Measurements from ENCODE around the gene MAGEA3. TPM values are rescaled to one million over a fixed set of nuclear protein-coding genes. Genes with fewer than 3 reads are reported as not detected.
"Not testable (repeated sequence)": the region's sequence is repeated elsewhere in the genome, so short reads cannot be mapped to it uniquely, and the experiment has no call there.

Gene MAGEA3, protein sequence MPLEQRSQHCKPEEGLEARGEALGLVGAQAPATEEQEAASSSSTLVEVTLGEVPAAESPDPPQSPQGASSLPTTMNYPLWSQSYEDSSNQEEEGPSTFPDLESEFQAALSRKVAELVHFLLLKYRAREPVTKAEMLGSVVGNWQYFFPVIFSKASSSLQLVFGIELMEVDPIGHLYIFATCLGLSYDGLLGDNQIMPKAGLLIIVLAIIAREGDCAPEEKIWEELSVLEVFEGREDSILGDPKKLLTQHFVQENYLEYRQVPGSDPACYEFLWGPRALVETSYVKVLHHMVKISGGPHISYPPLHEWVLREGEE
- total RNA-seq (not detected), polyA plus RNA-seq (ENCODE audit: insufficient read depth in 1 of 8, insufficient read length in 8 of 8, low replicate concordance in 1 of 8) (not detected)
- long read RNA-seq, donor 1: 0 reads
- long read RNA-seq, donor 2: 0 reads
- long read RNA-seq, donor 3: 0 reads
- long read RNA-seq, donor 4: 0 reads
- long read RNA-seq, donor 5: 0 reads
- long read RNA-seq, donor 6: 0 reads
- long read RNA-seq, donor 7: 0 reads
- long read RNA-seq, donor 8: 0 reads
- long read RNA-seq, donor 9: 0 reads
- long read RNA-seq, donor 10: 0 reads
- long read RNA-seq, donor 11: 0 reads

DNA sequence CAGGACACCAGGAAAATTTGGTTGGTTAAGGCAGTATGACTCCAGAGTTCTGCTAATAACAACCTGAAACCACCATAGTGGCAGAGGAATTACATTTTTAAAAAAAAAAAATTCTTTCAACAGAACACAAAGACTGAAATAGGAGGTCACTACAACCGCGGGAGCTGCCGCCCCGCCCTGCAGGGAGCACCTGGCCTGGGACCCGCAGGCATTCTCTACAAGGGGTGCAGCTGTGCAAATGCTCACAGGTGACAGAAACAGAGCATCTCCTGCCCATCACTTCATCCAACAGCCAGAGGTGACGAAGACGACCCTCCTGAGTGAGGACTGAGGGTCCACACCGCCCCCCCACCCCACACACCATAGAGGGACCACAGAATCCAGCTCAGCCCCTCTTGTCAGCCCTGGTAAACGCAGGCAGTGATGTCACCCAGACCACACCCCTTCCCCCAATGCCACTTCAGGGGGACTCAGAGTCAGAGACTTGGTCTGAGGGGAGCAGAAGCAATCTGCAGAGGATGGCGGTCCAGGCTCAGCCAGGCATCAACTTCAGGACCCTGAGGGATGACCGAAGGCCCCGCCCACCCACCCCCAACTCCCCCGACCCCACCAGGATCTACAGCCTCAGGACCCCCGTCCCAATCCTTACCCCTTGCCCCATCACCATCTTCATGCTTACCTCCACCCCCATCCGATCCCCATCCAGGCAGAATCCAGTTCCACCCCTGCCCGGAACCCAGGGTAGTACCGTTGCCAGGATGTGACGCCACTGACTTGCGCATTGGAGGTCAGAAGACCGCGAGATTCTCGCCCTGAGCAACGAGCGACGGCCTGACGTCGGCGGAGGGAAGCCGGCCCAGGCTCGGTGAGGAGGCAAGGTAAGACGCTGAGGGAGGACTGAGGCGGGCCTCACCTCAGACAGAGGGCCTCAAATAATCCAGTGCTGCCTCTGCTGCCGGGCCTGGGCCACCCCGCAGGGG lies at the start of gene MAGEA3:
MAGEA3 (plus strand) TSS at position 843 of the 980 bp plus-strand sequence. CDS start 2,039 bp downstream, outside the sequence.
- DNase-seq; H3K9me3 ChIP-seq (replicated peaks; ENCODE audit: control insufficient read depth, low read depth, low read length); H3K36me3 ChIP-seq (ENCODE audit: control insufficient read depth, insufficient read depth, low read length); H3K4me3 ChIP-seq (ENCODE audit: low read length); H3K27me3 ChIP-seq (ENCODE audit: control insufficient read depth, insufficient read depth, low read length); H3K27ac ChIP-seq (ENCODE audit: low read length); H3K4me1 ChIP-seq (ENCODE audit: control insufficient read depth, insufficient read depth, low read length): not testable (repeated sequence)
- WGBS (ENCODE audit: insufficient coverage): no CpG with 5 or more reads among the region's 34 CpGs

DNA sequence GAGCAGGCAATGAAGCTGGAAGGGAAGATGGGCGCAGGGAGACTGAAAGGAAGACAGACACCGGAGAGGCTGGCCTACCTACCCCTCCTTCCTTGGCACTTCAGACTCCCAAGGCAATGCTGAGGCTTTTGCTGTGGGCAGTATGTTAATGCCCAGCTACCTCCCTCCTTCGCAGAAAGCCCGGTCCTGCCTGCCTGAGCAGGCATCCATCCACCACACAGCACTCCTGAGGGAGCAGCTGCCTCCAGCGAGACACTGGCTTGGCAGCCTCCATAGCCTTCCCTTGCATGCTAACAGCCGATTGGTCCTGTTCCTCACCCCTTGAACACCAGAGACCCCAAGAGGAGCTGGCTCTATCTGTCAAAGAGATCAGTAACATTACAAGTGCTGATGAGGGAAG lies 46.5 kb upstream of the MAGEA3 start:
- 80% methylated on average over 1 of the region's 6 CpGs for WGBS (ENCODE audit: insufficient coverage)
- H3K27ac ChIP-seq (ENCODE audit: low read length): no peak overlapping the region
- no peak for DNase-seq
- H3K27me3 ChIP-seq (ENCODE audit: control insufficient read depth, insufficient read depth, low read length): no peaks in the 10 kb centered on the region
- H3K9me3 ChIP-seq (replicated peaks; ENCODE audit: control insufficient read depth, low read depth, low read length): no peaks in the 10 kb centered on the region
- H3K4me1 ChIP-seq (ENCODE audit: control insufficient read depth, insufficient read depth, low read length): no peaks in the 10 kb centered on the region
- H3K4me3 ChIP-seq (ENCODE audit: low read length): no peak overlapping the region
- H3K36me3 ChIP-seq (ENCODE audit: control insufficient read depth, insufficient read depth, low read length): peaks cover 4% of the 10 kb centered on the region

DNA sequence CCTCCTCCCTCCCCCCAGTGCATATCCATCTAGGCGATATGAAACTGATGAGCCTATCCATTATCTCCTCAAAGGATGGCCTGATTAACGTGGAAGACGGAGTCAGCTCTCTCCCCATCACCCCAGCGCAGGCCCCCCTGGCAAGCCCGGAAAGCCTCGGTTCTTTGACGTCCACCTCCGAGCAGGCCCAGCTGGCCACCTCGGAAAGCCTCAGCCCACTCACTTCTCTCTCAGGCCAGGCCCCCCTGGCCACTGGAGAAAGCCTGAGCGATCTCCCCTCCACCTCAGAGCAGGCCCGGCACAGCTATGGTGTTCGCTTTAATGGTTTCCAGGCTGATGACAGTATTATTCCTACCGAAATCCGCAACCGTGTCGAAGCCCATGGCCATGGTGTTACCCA lies 46.1 kb upstream of the MAGEA3 start:
- Histone ChIP-seq H3K27me3 (ENCODE audit: control insufficient read depth, insufficient read depth, low read length) (no peaks in the 10 kb centered on the region), H3K4me3 (ENCODE audit: low read length) (no peak overlapping the region), H3K9me3 (replicated peaks; ENCODE audit: control insufficient read depth, low read depth, low read length) (no peaks in the 10 kb centered on the region), H3K27ac (ENCODE audit: low read length) (no peak overlapping the region), H3K36me3 (ENCODE audit: control insufficient read depth, insufficient read depth, low read length) (peaks cover 4% of the 10 kb centered on the region), H3K4me1 (ENCODE audit: control insufficient read depth, insufficient read depth, low read length) (no peaks in the 10 kb centered on the region)
- WGBS (ENCODE audit: insufficient coverage): 85% methylated on average over 16 of the region's 16 CpGs
- no peak for DNase-seq

DNA sequence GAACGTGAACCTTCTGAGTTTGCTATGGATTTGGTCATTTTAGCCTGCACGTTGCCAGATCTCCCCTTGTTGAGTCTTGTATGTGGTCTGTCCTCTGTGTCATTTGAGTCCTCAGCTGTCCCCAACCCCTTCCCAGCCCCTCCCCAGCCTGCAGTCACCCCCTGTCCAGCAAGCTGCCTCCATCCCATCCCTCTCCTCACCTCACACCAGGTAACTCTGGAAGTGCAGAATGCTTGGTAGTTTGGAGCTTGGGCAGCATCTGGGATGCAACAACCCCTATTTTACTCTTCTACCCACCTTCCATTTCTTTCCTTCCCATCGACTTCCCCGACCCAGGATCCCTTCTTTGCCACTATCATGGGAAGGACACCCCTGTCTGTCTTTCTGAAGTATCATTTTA lies 42.5 kb upstream of the MAGEA3 start:
- peaks cover 4% of the 10 kb centered on the region for H3K36me3 ChIP-seq (ENCODE audit: control insufficient read depth, insufficient read depth, low read length)
- H3K27me3 ChIP-seq (ENCODE audit: control insufficient read depth, insufficient read depth, low read length): no peaks in the 10 kb centered on the region
- H3K4me1 ChIP-seq (ENCODE audit: control insufficient read depth, insufficient read depth, low read length): no peaks in the 10 kb centered on the region
- no peak overlapping the region for H3K4me3 ChIP-seq (ENCODE audit: low read length)
- H3K27ac ChIP-seq (ENCODE audit: low read length): no peak overlapping the region
- H3K9me3 ChIP-seq (replicated peaks; ENCODE audit: control insufficient read depth, low read depth, low read length): no peaks in the 10 kb centered on the region
- no peak for DNase-seq
- WGBS (ENCODE audit: insufficient coverage): no CpG with 5 or more reads among the region's 4 CpGs

DNA sequence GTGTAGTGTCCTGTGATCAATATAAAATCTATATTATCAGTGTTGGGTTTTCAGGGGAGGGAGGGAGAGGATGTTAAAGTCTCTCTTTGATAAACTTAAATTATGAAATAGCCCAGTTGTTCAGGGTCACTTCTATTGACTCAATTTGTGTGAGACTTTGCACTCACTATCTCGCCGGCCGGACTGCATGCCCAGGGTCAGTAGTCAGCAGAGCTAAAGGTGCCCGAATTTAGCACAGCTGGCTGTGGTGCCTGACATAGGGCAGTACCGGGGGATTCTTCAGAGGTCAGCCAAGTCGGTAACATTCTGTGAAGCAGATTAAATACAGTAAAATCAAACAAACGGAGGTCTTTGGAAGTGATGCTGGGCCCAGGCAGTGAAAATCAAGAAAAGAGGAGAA lies 41.7 kb upstream of the MAGEA3 start:
- Histone ChIP-seq H3K4me1 (ENCODE audit: control insufficient read depth, insufficient read depth, low read length) (no peaks in the 10 kb centered on the region), H3K4me3 (ENCODE audit: low read length) (no peak overlapping the region), H3K36me3 (ENCODE audit: control insufficient read depth, insufficient read depth, low read length) (no peaks in the 10 kb centered on the region), H3K27ac (ENCODE audit: low read length) (no peak overlapping the region), H3K9me3 (replicated peaks; ENCODE audit: control insufficient read depth, low read depth, low read length) (no peaks in the 10 kb centered on the region), H3K27me3 (ENCODE audit: control insufficient read depth, insufficient read depth, low read length) (no peaks in the 10 kb centered on the region)
- WGBS (ENCODE audit: insufficient coverage): 85% methylated on average over 7 of the region's 7 CpGs
- DNase-seq: no peak

DNA sequence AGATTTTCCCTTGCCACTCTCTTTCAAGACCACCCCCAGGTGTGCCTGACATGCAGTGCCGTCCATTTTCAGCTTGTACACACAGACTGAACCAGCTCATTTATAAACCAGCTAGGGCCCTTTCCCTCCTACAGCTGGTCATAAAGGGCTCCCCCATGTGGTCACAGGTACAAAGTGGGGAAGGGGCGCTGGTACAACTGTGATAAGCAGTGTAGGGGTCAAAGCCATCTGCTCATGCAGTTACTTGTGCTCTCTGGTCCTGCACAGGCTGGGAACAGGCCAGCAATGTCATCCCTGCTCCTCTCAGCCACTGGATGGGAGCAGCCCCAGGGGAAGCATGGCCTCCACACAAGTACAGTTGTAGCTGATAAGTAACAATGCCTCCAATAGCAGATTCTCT lies 40.3 kb upstream of the MAGEA3 start:
- WGBS (ENCODE audit: insufficient coverage): 54% methylated on average over 2 of the region's 2 CpGs
- H3K9me3 ChIP-seq (replicated peaks; ENCODE audit: control insufficient read depth, low read depth, low read length): no peaks in the 10 kb centered on the region
- no peak overlapping the region for H3K4me3 ChIP-seq (ENCODE audit: low read length)
- H3K4me1 ChIP-seq (ENCODE audit: control insufficient read depth, insufficient read depth, low read length): no peaks in the 10 kb centered on the region
- H3K36me3 ChIP-seq (ENCODE audit: control insufficient read depth, insufficient read depth, low read length): no peaks in the 10 kb centered on the region
- no peak overlapping the region for H3K27ac ChIP-seq (ENCODE audit: low read length)
- no peaks in the 10 kb centered on the region for H3K27me3 ChIP-seq (ENCODE audit: control insufficient read depth, insufficient read depth, low read length)
- no peak for DNase-seq

DNA sequence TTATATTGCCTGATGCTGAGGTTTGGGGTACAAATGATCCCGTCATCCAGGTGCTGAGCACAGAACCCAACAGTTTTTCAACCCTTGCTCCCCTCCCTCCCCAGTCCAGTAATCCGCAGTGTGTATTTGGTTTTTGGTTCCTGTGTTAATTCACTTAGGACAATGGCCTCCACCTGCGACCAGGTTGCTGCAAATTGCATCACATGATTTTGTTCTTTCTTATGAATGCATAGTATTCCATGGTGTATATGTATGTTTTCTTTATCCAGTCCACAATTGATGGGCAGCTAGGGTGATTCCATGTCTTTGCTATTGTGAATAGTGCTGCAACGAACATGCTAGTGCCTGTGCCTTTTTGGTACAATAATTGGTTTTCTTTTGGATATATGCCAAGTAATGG lies 35.5 kb upstream of the MAGEA3 start:
- no peaks in the 10 kb centered on the region for H3K4me1 ChIP-seq (ENCODE audit: control insufficient read depth, insufficient read depth, low read length)
- H3K27ac ChIP-seq (ENCODE audit: low read length): no peak overlapping the region
- no peak overlapping the region for H3K4me3 ChIP-seq (ENCODE audit: low read length)
- no peak for DNase-seq
- 33% methylated on average over 1 of the region's 4 CpGs for WGBS (ENCODE audit: insufficient coverage)
- H3K27me3 ChIP-seq (ENCODE audit: control insufficient read depth, insufficient read depth, low read length): no peaks in the 10 kb centered on the region
- H3K9me3 ChIP-seq (replicated peaks; ENCODE audit: control insufficient read depth, low read depth, low read length): peaks cover 9% of the 10 kb centered on the region
- no peaks in the 10 kb centered on the region for H3K36me3 ChIP-seq (ENCODE audit: control insufficient read depth, insufficient read depth, low read length)

DNA sequence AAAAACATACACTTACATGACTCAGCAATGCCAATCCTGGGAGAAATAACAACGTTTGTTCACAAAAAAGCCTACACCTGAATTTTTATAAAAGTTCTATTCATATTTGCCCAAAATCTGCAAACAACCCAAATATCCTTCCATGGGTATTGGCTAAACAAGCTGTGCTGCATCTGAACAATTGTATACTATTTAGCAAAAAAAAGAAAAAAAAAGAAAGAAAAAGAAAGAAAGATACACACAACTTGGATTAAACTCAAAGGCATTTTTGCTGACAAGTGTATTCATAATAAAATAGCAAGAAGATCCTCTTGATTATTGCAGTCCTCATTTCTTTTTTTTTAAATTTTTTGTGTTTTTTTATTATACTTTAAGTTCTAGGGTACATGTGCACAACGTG lies 24.5 kb upstream of the MAGEA3 start:
- Histone ChIP-seq H3K27me3 (ENCODE audit: control insufficient read depth, insufficient read depth, low read length) (peaks cover 3% of the 10 kb centered on the region), H3K9me3 (replicated peaks; ENCODE audit: control insufficient read depth, low read depth, low read length) (no peaks in the 10 kb centered on the region), H3K27ac (ENCODE audit: low read length) (no peak overlapping the region), H3K36me3 (ENCODE audit: control insufficient read depth, insufficient read depth, low read length) (no peaks in the 10 kb centered on the region), H3K4me1 (ENCODE audit: control insufficient read depth, insufficient read depth, low read length) (no peaks in the 10 kb centered on the region), H3K4me3 (ENCODE audit: low read length) (no peak overlapping the region)
- no peak for DNase-seq
- WGBS (ENCODE audit: insufficient coverage): no CpG with 5 or more reads among the region's 2 CpGs

DNA sequence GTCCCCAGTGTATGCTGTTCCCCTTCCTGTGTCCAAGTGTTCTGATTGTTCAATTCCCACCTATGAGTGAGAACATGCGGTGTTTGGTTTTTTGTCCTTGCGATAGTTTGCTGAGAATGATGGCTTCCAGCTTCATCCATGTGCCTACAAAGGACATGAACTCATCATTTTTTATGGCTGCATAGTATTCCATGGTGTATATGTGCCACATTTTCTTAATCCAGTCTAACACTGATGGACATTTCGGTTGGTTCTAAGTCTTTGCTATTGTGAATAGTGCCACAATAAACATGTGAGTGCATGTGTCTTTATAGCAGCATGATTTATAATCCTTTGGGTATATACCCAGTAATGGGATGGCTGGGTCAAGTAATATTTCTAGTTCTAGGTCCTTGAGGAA lies 23.9 kb upstream of the MAGEA3 start:
- H3K4me3 ChIP-seq (ENCODE audit: low read length); H3K27me3 ChIP-seq (ENCODE audit: control insufficient read depth, insufficient read depth, low read length); H3K4me1 ChIP-seq (ENCODE audit: control insufficient read depth, insufficient read depth, low read length); H3K9me3 ChIP-seq (replicated peaks; ENCODE audit: control insufficient read depth, low read depth, low read length); H3K27ac ChIP-seq (ENCODE audit: low read length); H3K36me3 ChIP-seq (ENCODE audit: control insufficient read depth, insufficient read depth, low read length); DNase-seq: not testable (repeated sequence)
- no CpG with 5 or more reads among the region's 3 CpGs for WGBS (ENCODE audit: insufficient coverage)

DNA sequence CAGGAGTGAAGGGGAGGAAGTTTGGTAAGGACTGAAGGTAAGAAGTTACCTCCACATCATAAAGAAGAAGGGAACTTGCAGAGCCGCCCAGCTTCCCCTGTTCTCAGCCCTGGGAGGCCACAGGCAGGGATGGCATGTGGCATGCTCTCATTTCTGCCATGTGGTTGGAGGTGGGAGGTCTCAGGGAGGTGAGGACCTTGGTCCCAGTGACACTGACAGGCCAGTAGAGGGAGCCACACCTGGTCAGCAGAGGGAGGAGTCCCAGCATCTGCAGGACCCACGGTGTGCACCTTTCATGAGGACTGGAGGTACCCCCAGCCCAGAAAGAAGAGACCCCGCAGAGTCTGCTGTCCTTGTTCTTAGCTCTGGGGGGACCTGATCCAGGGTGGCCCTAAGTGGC lies 17.6 kb upstream of the MAGEA3 start:
- H3K4me1 ChIP-seq (ENCODE audit: control insufficient read depth, insufficient read depth, low read length); H3K9me3 ChIP-seq (replicated peaks; ENCODE audit: control insufficient read depth, low read depth, low read length); DNase-seq; H3K4me3 ChIP-seq (ENCODE audit: low read length); H3K27me3 ChIP-seq (ENCODE audit: control insufficient read depth, insufficient read depth, low read length); H3K27ac ChIP-seq (ENCODE audit: low read length); H3K36me3 ChIP-seq (ENCODE audit: control insufficient read depth, insufficient read depth, low read length): not testable (repeated sequence)
- WGBS (ENCODE audit: insufficient coverage): no CpG with 5 or more reads among the region's 3 CpGs

Data from muscle of leg (tissue), 16 donors.